ENCODE data around the gene ATAD5.
"Not testable (repeated sequence)": the region's sequence is repeated elsewhere in the genome, so short reads cannot be mapped to it uniquely, and the experiment has no call there.

The ATAD5 gene

GRCh38 chr17:30926516-30926915 is 94.8 kb downstream of the ATAD5 start:
- POLR2A ChIA-PET = no interaction called here
- TF ChIP-seq ELF4 (IDR thresholded peaks at IDR 0.05) (no peak), FOXA1 (IDR thresholded peaks at IDR 0.05) (no peak), HDGF (IDR thresholded peaks at IDR 0.05; ENCODE audit: borderline replicate concordance) (no peak), ZNF384 (IDR thresholded peaks at IDR 0.05) (no peak), L3MBTL2 (conservative IDR thresholded peaks at IDR 0.05) (no peak), BHLHE40 (IDR thresholded peaks at IDR 0.05; ENCODE audit: borderline replicate concordance) (no peak)
- no peak for DNase-seq (ENCODE audit: extremely low spot score)
- CTCF ChIA-PET = interaction anchor here (0.7 kb wide), 1 partner anchor 1561 kb away, joined by 3 read pairs; no protein-coding TSS in a partner anchor

GRCh38 chr17:30927756-30928155 is 96.0 kb downstream of the ATAD5 start:
- DNase-seq (ENCODE audit: extremely low spot score) = no peak
- TF ChIP-seq SP1 (IDR thresholded peaks at IDR 0.05) (no peak), ZNF384 (IDR thresholded peaks at IDR 0.05) (no peak)
- POLR2A ChIA-PET = no interaction called here
- CTCF ChIA-PET = no interaction called here

GRCh38 chr17:30928584-30928983 is 96.8 kb downstream of the ATAD5 start:
- TF ChIP-seq FOXM1 (IDR thresholded peaks at IDR 0.05; ENCODE audit: borderline replicate concordance) (no peak), ZNF384 (IDR thresholded peaks at IDR 0.05) (no peak), ARNT (IDR thresholded peaks at IDR 0.05) (no peak), PKNOX1 (IDR thresholded peaks at IDR 0.05) (no peak), ELF4 (IDR thresholded peaks at IDR 0.05) (no peak), NFRKB (IDR thresholded peaks at IDR 0.05) (no peak), HDGF (IDR thresholded peaks at IDR 0.05; ENCODE audit: borderline replicate concordance) (no peak), L3MBTL2 (conservative IDR thresholded peaks at IDR 0.05) (no peak), LEF1 (IDR thresholded peaks at IDR 0.05; ENCODE audit: borderline replicate concordance) (no peak), BHLHE40 (IDR thresholded peaks at IDR 0.05; ENCODE audit: borderline replicate concordance) (no peak), FOXA1 (IDR thresholded peaks at IDR 0.05) (no peak), CTBP1 (IDR thresholded peaks at IDR 0.05; ENCODE audit: borderline replicate concordance) (no peak), SUZ12 (IDR thresholded peaks at IDR 0.05) (no peak), SP1 (IDR thresholded peaks at IDR 0.05) (no peak)
- no peak for DNase-seq (ENCODE audit: extremely low spot score)
- CTCF ChIA-PET = no interaction called here
- POLR2A ChIA-PET = no interaction called here

GRCh38 chr17:30929081-30929633 is 97.4 kb downstream of the ATAD5 start:
- CTCF ChIA-PET = no interaction called here
- DNase-seq (ENCODE audit: extremely low spot score) = no peak
- no peak for TF ChIP-seq SP1 (IDR thresholded peaks at IDR 0.05)
- no peak for TF ChIP-seq ELF4 (IDR thresholded peaks at IDR 0.05)
- TF ChIP-seq ZNF384 (IDR thresholded peaks at IDR 0.05) = no peak
- no peak for TF ChIP-seq ARNT (IDR thresholded peaks at IDR 0.05)
- no peak for TF ChIP-seq TARDBP (IDR thresholded peaks at IDR 0.05)
- no peak for TF ChIP-seq FOXA1 (IDR thresholded peaks at IDR 0.05)
- TF ChIP-seq FOXM1 (IDR thresholded peaks at IDR 0.05; ENCODE audit: borderline replicate concordance) = no peak
- no peak for TF ChIP-seq BHLHE40 (IDR thresholded peaks at IDR 0.05; ENCODE audit: borderline replicate concordance)
- no peak for TF ChIP-seq NFRKB (IDR thresholded peaks at IDR 0.05)
- no peak for TF ChIP-seq FOXK2 (IDR thresholded peaks at IDR 0.05)
- TF ChIP-seq L3MBTL2 (conservative IDR thresholded peaks at IDR 0.05) = no peak
- TF ChIP-seq SUZ12 (IDR thresholded peaks at IDR 0.05) = no peak
- no peak for TF ChIP-seq LEF1 (IDR thresholded peaks at IDR 0.05; ENCODE audit: borderline replicate concordance)
- no peak for TF ChIP-seq HDGF (IDR thresholded peaks at IDR 0.05; ENCODE audit: borderline replicate concordance)
- no peak for TF ChIP-seq CTBP1 (IDR thresholded peaks at IDR 0.05; ENCODE audit: borderline replicate concordance)
- no peak for TF ChIP-seq PKNOX1 (IDR thresholded peaks at IDR 0.05)
- POLR2A ChIA-PET = no interaction called here

- POLR2A ChIA-PET = interaction anchor here (0.9 kb wide), 1 partner anchor 13 kb away, joined by 3 read pairs; no protein-coding TSS in a partner anchor
- DNase-seq (ENCODE audit: extremely low spot score); CTCF ChIA-PET: not testable (repeated sequence)
These were observed 98.1 kb downstream of the ATAD5 start for GRCh38 chr17:30929861-30930260.

- CTCF ChIA-PET = no interaction called here
- POLR2A ChIA-PET = interaction anchor here (0.6 to 0.9 kb wide), 2 partner anchors 13 to 38 kb away, joined by 3 to 4 read pairs; no protein-coding TSS in a partner anchor
These were observed 98.7 kb downstream of the ATAD5 start for GRCh38 chr17:30930495-30930894.

GRCh38 chr17:30931582-30931981 is 99.8 kb downstream of the ATAD5 start:
- POLR2A ChIA-PET = interaction anchor here (1.2 kb wide), 1 partner anchor 40 kb away, joined by 3 read pairs; no protein-coding TSS in a partner anchor
- CTCF ChIA-PET = interaction anchor here (0.7 kb wide), 1 partner anchor 9 kb away, joined by 4 read pairs; no protein-coding TSS in a partner anchor
- DNase-seq (ENCODE audit: extremely low spot score) = not testable (repeated sequence)

More at GRCh38 chr17:30930495-30930894, 98.7 kb downstream of the ATAD5 start:
- TF ChIP-seq FOXA1 (IDR thresholded peaks at IDR 0.05) = no peak
- TF ChIP-seq ELF4 (IDR thresholded peaks at IDR 0.05) = no peak
- TF ChIP-seq LEF1 (IDR thresholded peaks at IDR 0.05; ENCODE audit: borderline replicate concordance) = no peak
- no peak for TF ChIP-seq NFRKB (IDR thresholded peaks at IDR 0.05)
- TF ChIP-seq SP1 (IDR thresholded peaks at IDR 0.05) = no peak
- TF ChIP-seq ZNF384 (IDR thresholded peaks at IDR 0.05) = no peak
- TF ChIP-seq L3MBTL2 (conservative IDR thresholded peaks at IDR 0.05) = no peak
- no peak for TF ChIP-seq CTBP1 (IDR thresholded peaks at IDR 0.05; ENCODE audit: borderline replicate concordance)
- no peak for TF ChIP-seq TARDBP (IDR thresholded peaks at IDR 0.05)
- TF ChIP-seq PKNOX1 (IDR thresholded peaks at IDR 0.05) = no peak
- no peak for TF ChIP-seq SUZ12 (IDR thresholded peaks at IDR 0.05)
- TF ChIP-seq FOXK2 (IDR thresholded peaks at IDR 0.05) = no peak
- no peak for TF ChIP-seq BHLHE40 (IDR thresholded peaks at IDR 0.05; ENCODE audit: borderline replicate concordance)
- no peak for TF ChIP-seq HDGF (IDR thresholded peaks at IDR 0.05; ENCODE audit: borderline replicate concordance)
- no peak for TF ChIP-seq FOXM1 (IDR thresholded peaks at IDR 0.05; ENCODE audit: borderline replicate concordance)
- TF ChIP-seq ARNT (IDR thresholded peaks at IDR 0.05) = no peak
- no peak for DNase-seq (ENCODE audit: extremely low spot score)
